Hematopoietic multipotent progenitor cell treated with erythropoietin and hydrocortisone succinate and interleukin-3 and kit ligand, for 6 days (in vitro differentiated cells): ENCODE measurements around the gene RGS19.
"Not testable (repeated sequence)": the region's sequence is repeated elsewhere in the genome, so short reads cannot be mapped to it uniquely, and the experiment has no call there.

Source experiments
- DNase-seq: peaks from one replicate; pipeline ENCODE4 v3.0.0-alpha.2; 2015

The RGS19 gene

GRCh38 chr20:64079273-64080012 is at the start of gene RGS19:
TSS of gene RGS19 (minus strand) at chr20:64079518. CDS start at chr20:64076886, 2,632 bp downstream.
- DNase-seq = peak; percentile 73

GRCh38 chr20:64123517-64123916 is 44.2 kb upstream of the RGS19 start:
- not testable (repeated sequence) for DNase-seq

DNA sequence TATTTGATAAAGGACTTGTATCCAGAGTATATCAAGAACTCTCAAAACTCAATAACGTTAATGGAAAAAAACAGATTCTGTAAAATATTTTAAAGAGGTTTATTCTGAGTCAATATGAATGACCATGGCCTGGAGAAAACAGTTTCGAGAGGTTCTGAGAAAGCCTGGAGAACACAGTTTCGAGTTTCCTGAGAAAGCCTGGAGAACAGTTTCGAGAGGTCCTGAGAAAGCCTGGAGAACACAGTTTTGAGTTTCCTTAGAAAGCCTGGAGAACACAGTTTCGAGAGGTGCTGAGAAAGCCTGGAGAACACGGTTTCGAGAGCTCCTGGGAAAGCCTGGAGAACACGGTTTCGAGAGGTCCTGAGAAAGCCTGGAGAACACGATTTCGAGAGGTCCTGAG is 43.6 kb upstream of the RGS19 start:
- not testable (repeated sequence) for DNase-seq

DNA sequence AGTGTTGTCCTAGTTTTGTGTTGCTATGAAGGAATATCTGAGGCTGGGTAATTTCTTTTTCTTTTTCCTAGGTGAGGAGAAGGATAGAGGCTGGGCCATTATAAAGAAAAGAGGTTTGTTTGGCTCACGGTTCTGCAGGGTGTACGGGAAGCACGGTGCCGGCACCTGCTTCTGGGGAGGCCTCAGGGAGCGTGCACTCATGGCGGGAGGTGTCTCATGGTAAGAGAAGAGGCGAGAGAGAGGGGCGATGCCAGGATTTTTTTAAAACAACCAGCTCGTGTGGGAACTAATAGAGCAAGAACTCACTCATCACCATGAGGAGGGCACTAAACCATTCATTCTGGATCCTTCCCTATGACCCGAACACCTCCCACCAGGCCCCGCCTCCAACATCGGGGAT is 42.3 kb upstream of the RGS19 start:
- DNase-seq = no peak

GRCh38 chr20:64119681-64120341 is 40.5 kb upstream of the RGS19 start:
- no peak for DNase-seq

DNA sequence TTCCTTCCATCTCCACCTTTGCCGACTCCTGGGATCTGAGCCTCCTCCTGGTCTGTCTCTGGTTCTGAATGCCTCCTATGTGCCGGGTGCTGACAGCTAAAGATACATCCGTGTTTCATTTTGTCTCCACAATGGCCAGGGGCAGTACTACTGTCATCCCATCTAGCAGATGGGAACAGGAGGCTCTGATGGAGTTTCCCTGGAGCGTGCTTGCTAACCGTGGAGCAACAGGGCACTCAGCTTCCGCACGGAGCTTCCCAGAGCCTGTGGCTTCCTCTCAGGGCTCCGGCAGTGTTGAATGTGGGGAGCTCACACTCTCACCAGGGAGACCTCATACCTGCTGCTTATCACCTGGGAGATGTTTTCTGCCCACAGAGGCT is 40.0 kb upstream of the RGS19 start:
- DNase-seq = no peak

- not testable (repeated sequence) for DNase-seq
Observed at GRCh38 chr20:64117432-64117777, 38.1 kb upstream of the RGS19 start.

GRCh38 chr20:64116541-64117431 is 37.5 kb upstream of the RGS19 start:
- no peak for DNase-seq

- no peak for DNase-seq
Observed at GRCh38 chr20:64116016-64116415, 36.7 kb upstream of the RGS19 start.

- DNase-seq = no peak
Observed at GRCh38 chr20:64115171-64115911, 36.0 kb upstream of the RGS19 start.

- DNase-seq = no peak
Observed at GRCh38 chr20:64114356-64114971, 35.1 kb upstream of the RGS19 start.

- DNase-seq = no peak
Observed at GRCh38 chr20:64113796-64114355, 34.6 kb upstream of the RGS19 start.

DNA sequence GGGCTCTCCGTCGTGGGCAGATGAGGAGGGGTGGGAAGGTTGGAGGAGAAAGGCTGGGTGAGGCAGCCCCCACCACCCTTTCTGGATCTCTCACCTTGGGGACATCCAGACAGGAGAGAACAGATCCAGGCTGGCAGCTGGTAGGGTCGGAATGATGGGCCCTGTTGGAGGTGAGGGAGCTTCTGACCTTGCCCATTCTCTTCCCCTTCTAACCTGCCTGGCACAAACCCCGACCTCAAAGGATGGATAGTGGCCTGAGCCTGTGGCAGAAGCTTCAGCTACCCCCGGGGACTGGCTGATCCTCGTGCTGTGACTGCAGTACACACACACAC is 34.1 kb upstream of the RGS19 start:
- DNase-seq = no peak

GRCh38 chr20:64112691-64113443 is 33.5 kb upstream of the RGS19 start:
- no peak for DNase-seq

DNA sequence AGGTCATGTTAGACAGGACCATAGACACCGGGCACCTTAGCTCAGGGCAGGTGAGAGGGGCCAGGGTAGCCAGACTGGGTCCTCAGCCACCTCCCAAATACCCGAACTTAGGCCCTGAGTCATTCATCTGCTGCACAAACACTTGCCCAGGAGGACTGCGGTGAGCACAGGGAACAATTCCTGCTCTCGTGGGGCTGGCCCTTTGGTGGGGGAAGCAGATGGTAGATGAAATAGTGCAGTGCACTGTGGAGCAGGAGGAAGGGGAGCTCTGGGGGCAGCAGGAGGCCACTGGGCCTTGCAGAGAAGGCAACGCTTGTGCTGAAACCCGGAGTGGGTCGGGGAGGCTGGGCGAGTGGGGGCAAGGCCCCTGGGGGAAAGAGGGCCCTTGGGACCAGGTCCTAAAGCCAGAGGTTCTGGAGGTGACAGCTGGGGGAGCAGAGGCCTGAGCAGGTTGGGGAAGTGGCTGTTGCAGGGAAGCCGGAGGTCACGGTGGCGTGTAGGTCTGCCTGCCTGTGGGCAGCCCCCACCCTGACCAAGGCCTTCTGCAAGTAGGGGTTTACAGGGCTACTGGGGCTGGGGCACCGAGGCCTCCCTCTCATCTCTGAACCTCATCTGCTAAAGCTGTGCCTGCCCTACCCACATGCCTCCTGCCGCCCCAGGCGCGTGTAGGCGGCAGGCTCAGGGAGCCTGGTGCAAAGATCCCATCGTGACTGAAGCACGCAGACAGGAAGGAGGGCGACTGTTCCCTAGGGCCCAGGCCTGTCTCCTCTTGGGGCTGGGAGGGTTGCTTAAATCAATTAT is 32.7 kb upstream of the RGS19 start:
- no peak for DNase-seq

DNA sequence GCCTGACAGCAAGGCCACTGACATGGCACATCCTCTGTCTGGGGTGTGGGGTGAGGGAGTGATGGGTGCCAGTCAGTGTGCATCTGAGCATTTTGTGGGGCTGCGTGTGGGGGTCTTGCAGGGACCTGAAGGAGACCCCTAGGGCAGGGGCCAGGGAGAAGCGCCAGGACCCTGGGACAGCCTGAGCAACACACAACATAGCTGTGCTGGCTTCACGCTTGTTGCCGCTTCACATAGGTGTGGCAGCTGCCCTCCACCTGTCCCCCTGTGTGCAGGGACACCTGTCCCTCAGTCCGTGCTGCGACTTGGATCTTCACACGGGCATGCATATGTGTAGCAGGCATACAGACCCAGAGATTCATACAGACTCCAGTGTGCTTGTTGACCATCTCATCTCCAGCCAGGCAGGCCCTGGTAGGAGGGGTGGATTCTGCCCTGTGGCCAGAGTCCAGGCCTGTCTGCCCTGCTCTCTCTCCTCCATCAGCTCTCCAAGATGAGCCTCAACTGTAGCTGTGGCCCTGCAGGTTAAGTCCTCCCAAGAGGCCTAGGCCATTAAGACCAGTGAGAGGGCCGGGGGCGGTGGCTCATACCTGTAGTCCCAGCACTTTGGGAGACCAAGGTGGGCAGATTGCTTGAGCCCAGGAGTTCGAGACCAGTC is 31.2 kb upstream of the RGS19 start:
- no peak for DNase-seq

GRCh38 chr20:64109831-64110391 is 30.6 kb upstream of the RGS19 start:
- no peak for DNase-seq

GRCh38 chr20:64108731-64109681 is 29.7 kb upstream of the RGS19 start:
- no peak for DNase-seq
